Hepatocyte (in vitro differentiated cells): ENCODE results near the gene VSIR.

Experiments
- EZH2phosphoT487 ChIP-seq: fragments of 200-600 bp; sonication (generic); IDR thresholded peaks from one replicate; pipeline ENCODE4 v1.6.1; 2018; ENCODE audit warnings: antibody characterized with exemption, mild to moderate bottlenecking, low read depth, moderate library complexity; ENCODE audit not compliant: unreplicated experiment, severe bottlenecking
- TF ChIP-seq, protein P1 (sequence below): fragments of 200-600 bp; sonication (generic); IDR thresholded peaks from 2 replicates; pipeline ENCODE4 v1.5.1; 2016; ENCODE audit warnings: antibody characterized with exemption, mild to moderate bottlenecking; ENCODE audit not compliant: poor library complexity

DNA sequence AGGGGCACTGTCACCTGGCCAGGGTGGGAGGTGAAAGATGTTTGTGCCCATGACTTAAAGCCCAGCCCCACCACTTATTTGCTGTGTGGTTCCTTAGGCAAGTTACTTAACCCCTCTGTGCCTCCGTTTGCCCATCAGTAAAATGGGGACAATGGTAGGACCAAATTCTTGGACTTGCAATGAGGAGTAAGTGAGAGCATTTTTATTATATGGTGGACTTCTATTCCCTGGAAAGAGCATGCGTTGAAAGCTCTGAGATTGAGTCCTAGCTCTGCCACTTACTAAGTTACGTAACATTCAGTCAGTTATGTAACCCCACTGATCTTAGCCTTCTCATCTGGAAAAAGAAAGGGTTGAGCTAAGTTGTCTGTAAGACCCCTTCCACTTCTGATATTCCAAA lies 18.8 kb downstream of the VSIR start:
- TF ChIP-seq, protein P1, sequence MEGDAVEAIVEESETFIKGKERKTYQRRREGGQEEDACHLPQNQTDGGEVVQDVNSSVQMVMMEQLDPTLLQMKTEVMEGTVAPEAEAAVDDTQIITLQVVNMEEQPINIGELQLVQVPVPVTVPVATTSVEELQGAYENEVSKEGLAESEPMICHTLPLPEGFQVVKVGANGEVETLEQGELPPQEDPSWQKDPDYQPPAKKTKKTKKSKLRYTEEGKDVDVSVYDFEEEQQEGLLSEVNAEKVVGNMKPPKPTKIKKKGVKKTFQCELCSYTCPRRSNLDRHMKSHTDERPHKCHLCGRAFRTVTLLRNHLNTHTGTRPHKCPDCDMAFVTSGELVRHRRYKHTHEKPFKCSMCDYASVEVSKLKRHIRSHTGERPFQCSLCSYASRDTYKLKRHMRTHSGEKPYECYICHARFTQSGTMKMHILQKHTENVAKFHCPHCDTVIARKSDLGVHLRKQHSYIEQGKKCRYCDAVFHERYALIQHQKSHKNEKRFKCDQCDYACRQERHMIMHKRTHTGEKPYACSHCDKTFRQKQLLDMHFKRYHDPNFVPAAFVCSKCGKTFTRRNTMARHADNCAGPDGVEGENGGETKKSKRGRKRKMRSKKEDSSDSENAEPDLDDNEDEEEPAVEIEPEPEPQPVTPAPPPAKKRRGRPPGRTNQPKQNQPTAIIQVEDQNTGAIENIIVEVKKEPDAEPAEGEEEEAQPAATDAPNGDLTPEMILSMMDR, result no peak
- no peak for TF ChIP-seq EZH2phosphoT487
